Lower lobe of right lung (tissue), 2 donors: ENCODE results near the gene ASRGL1. TPM values are rescaled to one million over a fixed set of nuclear protein-coding genes. Genes with fewer than 3 reads are reported as not detected.

ENCODE experiments used
- ATAC-seq, 2 donors: fragments of 200-7000 bp; cut with Tn5 transposase; one replicate each; pipeline ENCODE4 v1.9.1; 2020 to 2022; ENCODE audit warnings: mild to moderate bottlenecking in 2 of 2, moderate library complexity in 2 of 2
- DNase-seq: peaks from one replicate; pipeline ENCODE4 v3.0.0-alpha.2; 2020
- H3K27ac ChIP-seq: fragments of 200-600 bp; one replicate; pipeline ENCODE4 v1.8.0; 2022
- H3K27me3 ChIP-seq: fragments of 200-600 bp; one replicate; pipeline ENCODE4 v1.8.0; 2022; ENCODE audit warnings: low read depth
- H3K36me3 ChIP-seq: fragments of 200-600 bp; one replicate; pipeline ENCODE4 v1.8.0; 2022; ENCODE audit warnings: mild to moderate bottlenecking
- H3K4me1 ChIP-seq: fragments of 200-600 bp; one replicate; pipeline ENCODE4 v1.8.0; 2022
- H3K4me3 ChIP-seq: fragments of 200-600 bp; one replicate; pipeline ENCODE4 v1.8.0; 2022; ENCODE audit warnings: mild to moderate bottlenecking
- H3K9me3 ChIP-seq: fragments of 200-600 bp; one replicate; pipeline ENCODE4 v1.8.0; 2022
- CTCF ChIP-seq: fragments of 200-600 bp; IDR thresholded peaks from one replicate; pipeline ENCODE4 v1.8.0; 2022; ENCODE audit warnings: antibody characterized with exemption, mild to moderate bottlenecking
- intact Hi-C: fragments of 100-400 bp; cut with DNase I; formaldehyde crosslinking; loops from one replicate; pipeline ENCODE4 v1.11.0; 2022
- total RNA-seq: library from RNA; stranded (reverse); fragmentation: NEBNext Ultra II Directional; extraction: Animal tissue kit (Norgen Biotek cat#: 25700); gene quantifications from one replicate; pipeline ENCODE4 v1.2.1, GENCODE V29; 2021
- donor health status: DM: no; HTN: yes; CAD: no; lungs with severe emphysema.

The ASRGL1 gene
- total RNA-seq, 1 donor from 2014 or later: 39.7 TPM

- no peak for TF ChIP-seq CTCF
- no peaks in the 10 kb centered on the region for H3K4me1 ChIP-seq
- H3K4me3 ChIP-seq: no peak overlapping the region
- H3K27me3 ChIP-seq: no peaks in the 10 kb centered on the region
- H3K9me3 ChIP-seq: no peaks in the 10 kb centered on the region
- ATAC-seq (peak in 1 of 2 donors; percentile 31), DNase-seq (no peak)
- no peak overlapping the region for H3K27ac ChIP-seq
- no peaks in the 10 kb centered on the region for H3K36me3 ChIP-seq
- intact Hi-C loops: no loop called here
Measured at GRCh38 chr11:62413060-62413696, 75.9 kb downstream of the ASRGL1 start.

GRCh38 chr11:62416596-62416995, 79.3 kb downstream of the ASRGL1 start:
- Histone ChIP-seq H3K27me3 (no peaks in the 10 kb centered on the region), H3K4me1 (no peaks in the 10 kb centered on the region), H3K4me3 (no peak overlapping the region), H3K36me3 (no peaks in the 10 kb centered on the region), H3K27ac (no peak overlapping the region), H3K9me3 (no peaks in the 10 kb centered on the region)
- ATAC-seq (no peak), DNase-seq (no peak)
- intact Hi-C loops: no loop called here
- no peak for TF ChIP-seq CTCF

- no peak for ATAC-seq
- Histone ChIP-seq H3K4me1 (no peaks in the 10 kb centered on the region), H3K36me3 (no peaks in the 10 kb centered on the region), H3K27ac (no peak overlapping the region), H3K4me3 (no peak overlapping the region), H3K27me3 (no peaks in the 10 kb centered on the region), H3K9me3 (no peaks in the 10 kb centered on the region)
- intact Hi-C loops: no loop called here
- DNase-seq: no peak
- no peak for TF ChIP-seq CTCF
Measured at GRCh38 chr11:62418136-62418535, 80.9 kb downstream of the ASRGL1 start.

GRCh38 chr11:62418733-62419132, 81.5 kb downstream of the ASRGL1 start, which contains the start of gene SCGB1A1:
SCGB1A1 (plus strand) TSS chr11:62419033; CDS start chr11:62419096, 63 bp downstream.
- Histone ChIP-seq H3K4me1 (no peaks in the 10 kb centered on the region), H3K36me3 (no peaks in the 10 kb centered on the region), H3K9me3 (no peaks in the 10 kb centered on the region), H3K4me3 (no peak within 1 kb of the TSS), H3K27ac (peak within 1 kb of the TSS; percentile 44), H3K27me3 (no peaks in the 10 kb centered on the region)
- TF ChIP-seq CTCF: no peak
- intact Hi-C loops: no loop called here
- DNase-seq (no peak), ATAC-seq (no peak)

DNA sequence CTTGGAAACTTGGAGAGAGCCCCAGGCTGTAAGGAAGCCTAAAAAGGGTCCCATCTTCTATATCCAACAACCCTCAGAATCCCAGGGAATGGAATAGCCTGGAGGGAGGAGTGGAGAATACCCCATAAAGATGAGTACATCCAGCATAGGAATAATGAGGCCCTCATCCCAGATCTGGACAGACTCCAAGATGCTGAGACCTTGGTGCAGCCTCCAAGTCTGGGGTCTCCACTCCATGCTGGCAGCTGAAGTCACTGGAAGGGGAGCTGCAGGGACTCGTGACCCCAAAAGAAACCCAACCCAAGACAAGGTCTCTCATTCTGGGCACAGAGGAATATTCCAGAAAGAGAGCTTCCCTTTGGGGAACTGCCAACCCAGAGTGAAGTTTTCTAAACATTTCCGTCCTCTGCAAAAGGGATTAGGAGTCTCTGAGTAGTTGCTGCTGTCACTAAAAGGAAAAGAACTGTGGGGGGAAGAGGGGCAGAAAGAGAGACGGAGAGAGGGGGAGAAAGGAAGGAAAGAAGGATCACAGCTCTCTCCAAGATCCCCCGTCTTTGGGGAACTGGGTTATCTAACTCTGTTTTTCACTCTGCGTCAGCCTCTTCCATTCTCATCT, 82.2 kb downstream of the ASRGL1 start:
- no peaks in the 10 kb centered on the region for H3K9me3 ChIP-seq
- no peaks in the 10 kb centered on the region for H3K36me3 ChIP-seq
- TF ChIP-seq CTCF: no peak
- no peak for DNase-seq
- H3K27ac ChIP-seq: peak overlapping the region; percentile 44
- no peaks in the 10 kb centered on the region for H3K4me1 ChIP-seq
- ATAC-seq: no peak
- intact Hi-C loops: no loop called here
- no peaks in the 10 kb centered on the region for H3K27me3 ChIP-seq
- H3K4me3 ChIP-seq: no peak overlapping the region
